ENCODE data around the gene CD200R1L.

The CD200R1L gene, protein sequence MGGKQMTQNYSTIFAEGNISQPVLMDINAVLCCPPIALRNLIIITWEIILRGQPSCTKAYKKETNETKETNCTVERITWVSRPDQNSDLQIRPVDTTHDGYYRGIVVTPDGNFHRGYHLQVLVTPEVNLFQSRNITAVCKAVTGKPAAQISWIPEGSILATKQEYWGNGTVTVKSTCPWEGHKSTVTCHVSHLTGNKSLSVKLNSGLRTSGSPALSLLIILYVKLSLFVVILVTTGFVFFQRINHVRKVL

DNA sequence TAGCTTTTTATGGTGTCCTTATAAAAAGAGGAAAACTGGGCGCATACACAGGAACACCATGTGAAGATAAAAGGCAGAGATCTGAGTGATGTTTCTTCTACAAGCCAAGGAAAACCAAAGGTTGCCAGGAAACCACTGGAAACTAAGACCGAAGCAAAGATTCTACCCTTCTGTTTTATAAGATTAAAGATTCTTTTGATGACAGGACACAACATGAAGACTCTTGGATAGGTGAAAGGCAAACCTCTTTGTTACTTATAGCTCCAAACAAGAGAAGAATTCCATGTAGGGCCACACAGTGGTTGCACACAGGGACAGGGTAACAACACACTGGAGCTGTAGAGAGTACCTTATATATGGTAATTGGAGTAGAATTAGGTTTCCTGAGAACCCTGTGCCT lies at the start of gene CD200R1L:
TSS of gene CD200R1L (minus strand) at position 101 of the 400 bp plus-strand sequence. CDS start 17,497 bp downstream, outside the sequence.
- Mint-ChIP-seq H3K27me3 (no peaks in the 10 kb centered on the region), H3K4me3 (no peak within 1 kb of the TSS), H3K9me3 (peaks cover 50% of the 10 kb centered on the region), H3K36me3 (ENCODE audit: low read depth) (peaks cover 5% of the 10 kb centered on the region), H3K4me1 (ENCODE audit: low read depth) (peaks cover 23% of the 10 kb centered on the region), H3K27ac (peak within 1 kb of the TSS; percentile 40)
- intact Hi-C loops (cut with micrococcal nuclease), result no loop called here

- Mint-ChIP-seq H3K27me3 (peaks cover 5% of the 10 kb centered on the region), H3K9me3 (no peaks in the 10 kb centered on the region), H3K27ac (no peak overlapping the region), H3K4me3 (no peak overlapping the region), H3K36me3 (ENCODE audit: low read depth) (no peaks in the 10 kb centered on the region), H3K4me1 (ENCODE audit: low read depth) (peaks cover 11% of the 10 kb centered on the region)
- intact Hi-C loops (cut with micrococcal nuclease), result no loop called here
These were observed 47.6 kb upstream of the CD200R1L start for GRCh38 chr3:112894258-112894657.

DNA sequence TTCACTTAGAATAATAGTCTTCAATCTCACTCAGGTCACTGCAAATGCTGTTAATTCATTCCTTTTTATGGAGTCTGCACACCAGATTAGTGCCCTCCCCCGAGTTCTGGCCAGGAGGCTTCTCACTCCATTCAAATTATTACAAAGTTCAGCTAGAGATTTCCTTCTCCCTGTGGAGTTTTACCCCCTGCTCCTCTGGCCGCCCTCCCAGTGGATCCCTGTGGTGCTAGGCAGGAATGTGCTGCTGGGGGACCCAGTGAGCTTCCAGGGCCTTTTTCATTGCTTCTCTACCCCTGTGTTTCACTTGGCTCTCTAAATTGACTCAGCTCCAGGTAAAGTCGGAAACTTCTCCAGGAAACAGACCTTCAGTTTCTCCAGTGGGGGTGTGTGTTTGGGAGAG lies 42.7 kb upstream of the CD200R1L start:
- intact Hi-C loops (cut with micrococcal nuclease), result no loop called here
- no peaks in the 10 kb centered on the region for H3K9me3 Mint-ChIP-seq
- no peak overlapping the region for H3K4me3 Mint-ChIP-seq
- no peaks in the 10 kb centered on the region for H3K36me3 Mint-ChIP-seq (ENCODE audit: low read depth)
- H3K4me1 Mint-ChIP-seq (ENCODE audit: low read depth), result no peaks in the 10 kb centered on the region
- no peak overlapping the region for H3K27ac Mint-ChIP-seq
- peaks cover 8% of the 10 kb centered on the region for H3K27me3 Mint-ChIP-seq

GRCh38 chr3:112888381-112889085 lies 41.9 kb upstream of the CD200R1L start:
- H3K27me3 Mint-ChIP-seq, result peaks cover 8% of the 10 kb centered on the region
- H3K27ac Mint-ChIP-seq, result no peak overlapping the region

DNA sequence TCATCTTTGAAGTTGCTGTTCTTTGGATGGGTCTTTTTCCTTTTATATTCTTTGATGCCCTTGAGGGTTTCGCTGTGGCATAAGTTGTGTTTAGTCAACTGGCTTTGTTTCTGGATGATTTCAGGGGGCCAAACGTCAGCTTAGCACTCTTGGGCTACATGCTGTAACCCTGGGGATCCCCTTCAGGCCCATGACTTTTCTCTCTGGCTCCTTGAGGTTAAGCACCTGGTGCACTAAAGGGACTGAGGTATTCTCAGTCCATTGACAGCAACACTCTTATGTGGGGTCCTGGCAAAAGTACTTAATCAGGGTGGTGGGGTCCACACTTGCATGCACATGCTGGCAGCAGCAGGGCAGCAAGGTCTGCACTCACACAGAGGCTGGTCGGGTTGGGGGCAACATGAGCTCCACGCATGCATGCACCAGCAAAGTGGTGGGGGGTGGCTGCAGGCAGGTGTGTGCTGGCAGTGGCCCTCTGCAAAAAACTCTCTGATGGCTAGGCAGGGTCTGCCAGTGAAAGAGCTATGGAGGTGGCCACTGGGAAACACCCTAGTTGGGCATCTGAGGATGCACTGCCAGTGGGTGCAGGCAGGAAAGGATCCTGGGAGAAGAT lies 38.1 kb upstream of the CD200R1L start:
- no peak overlapping the region for H3K27ac Mint-ChIP-seq
- no peaks in the 10 kb centered on the region for H3K4me1 Mint-ChIP-seq (ENCODE audit: low read depth)
- H3K27me3 Mint-ChIP-seq, result peaks cover 10% of the 10 kb centered on the region
- no peaks in the 10 kb centered on the region for H3K36me3 Mint-ChIP-seq (ENCODE audit: low read depth)
- H3K4me3 Mint-ChIP-seq, result no peak overlapping the region
- H3K9me3 Mint-ChIP-seq, result peaks cover 7% of the 10 kb centered on the region
- intact Hi-C loops (cut with micrococcal nuclease), result no loop called here

More at GRCh38 chr3:112888381-112889085, 41.9 kb upstream of the CD200R1L start:
- no peaks in the 10 kb centered on the region for H3K9me3 Mint-ChIP-seq
- H3K4me3 Mint-ChIP-seq, result no peak overlapping the region
- no peaks in the 10 kb centered on the region for H3K36me3 Mint-ChIP-seq (ENCODE audit: low read depth)
- no peaks in the 10 kb centered on the region for H3K4me1 Mint-ChIP-seq (ENCODE audit: low read depth)
- intact Hi-C loops (cut with micrococcal nuclease), result no loop called here

- intact Hi-C loops (cut with micrococcal nuclease), result no loop called here
- peaks cover 2% of the 10 kb centered on the region for H3K27me3 Mint-ChIP-seq
- H3K27ac Mint-ChIP-seq, result no peak overlapping the region
- no peaks in the 10 kb centered on the region for H3K4me1 Mint-ChIP-seq (ENCODE audit: low read depth)
- H3K36me3 Mint-ChIP-seq (ENCODE audit: low read depth), result no peaks in the 10 kb centered on the region
- H3K9me3 Mint-ChIP-seq, result peaks cover 10% of the 10 kb centered on the region
- H3K4me3 Mint-ChIP-seq, result no peak overlapping the region
These were observed 35.2 kb upstream of the CD200R1L start for GRCh38 chr3:112881891-112882290.

DNA sequence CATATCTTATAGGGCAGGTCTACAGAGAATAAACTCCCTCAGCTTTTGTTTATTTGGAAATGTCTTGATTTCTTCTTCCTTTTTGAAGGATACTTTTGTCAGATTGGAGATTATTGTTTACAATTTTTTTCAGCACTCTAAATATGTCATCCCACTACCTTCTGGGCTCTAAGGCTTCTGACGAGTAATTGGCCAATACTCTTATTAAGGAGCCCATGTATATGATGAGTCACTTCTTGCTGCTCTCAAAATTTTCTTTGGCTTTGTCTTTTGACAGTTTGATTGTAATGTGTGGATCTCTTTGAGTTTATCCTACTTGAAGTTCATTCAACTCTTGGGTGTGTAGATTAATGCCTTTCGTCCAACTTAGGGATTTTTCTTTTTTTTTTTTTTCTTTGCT lies 28.9 kb upstream of the CD200R1L start:
- Mint-ChIP-seq H3K9me3 (peaks cover 20% of the 10 kb centered on the region), H3K4me1 (ENCODE audit: low read depth) (peaks cover 41% of the 10 kb centered on the region), H3K36me3 (ENCODE audit: low read depth) (peaks cover 2% of the 10 kb centered on the region), H3K27ac (no peak overlapping the region), H3K4me3 (no peak overlapping the region), H3K27me3 (no peaks in the 10 kb centered on the region)
- intact Hi-C loops (cut with micrococcal nuclease), result no loop called here

- Mint-ChIP-seq H3K36me3 (ENCODE audit: low read depth) (peaks cover 10% of the 10 kb centered on the region), H3K4me1 (ENCODE audit: low read depth) (peaks cover 41% of the 10 kb centered on the region), H3K27ac (no peak overlapping the region), H3K27me3 (no peaks in the 10 kb centered on the region), H3K9me3 (peaks cover 21% of the 10 kb centered on the region), H3K4me3 (no peak overlapping the region)
- intact Hi-C loops (cut with micrococcal nuclease), result no loop called here
These were observed 28.1 kb upstream of the CD200R1L start for GRCh38 chr3:112874725-112875124.

- no peaks in the 10 kb centered on the region for H3K27me3 Mint-ChIP-seq
- intact Hi-C loops (cut with micrococcal nuclease), result no loop called here
- peaks cover 15% of the 10 kb centered on the region for H3K36me3 Mint-ChIP-seq (ENCODE audit: low read depth)
- peak overlapping the region; percentile 80 for H3K27ac Mint-ChIP-seq
- peaks cover 25% of the 10 kb centered on the region for H3K9me3 Mint-ChIP-seq
- peak overlapping the region; percentile 50 for H3K4me3 Mint-ChIP-seq
- peaks cover 41% of the 10 kb centered on the region for H3K4me1 Mint-ChIP-seq (ENCODE audit: low read depth)
These were observed 27.0 kb upstream of the CD200R1L start for GRCh38 chr3:112873632-112874031.

DNA sequence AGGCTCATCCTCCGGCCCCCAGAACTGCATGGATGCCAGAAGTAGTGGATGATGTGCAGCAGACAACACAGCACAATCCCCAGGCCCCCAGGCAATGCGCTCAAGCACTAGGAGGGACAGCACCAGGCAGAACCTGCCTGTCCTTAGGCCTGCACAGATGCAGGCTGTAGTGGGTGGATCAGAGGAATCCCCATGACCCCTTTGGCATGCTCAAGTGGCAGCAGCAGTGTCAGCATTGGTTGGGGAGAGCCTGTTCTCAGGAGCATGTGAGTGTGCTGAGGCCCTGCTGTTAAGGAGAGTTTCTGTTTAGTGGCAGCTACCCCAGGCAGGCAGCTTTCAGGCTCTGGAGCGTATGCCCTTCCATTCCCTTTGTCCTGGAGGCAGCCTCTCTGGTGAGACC lies 25.1 kb upstream of the CD200R1L start:
- peaks cover 15% of the 10 kb centered on the region for H3K36me3 Mint-ChIP-seq (ENCODE audit: low read depth)
- intact Hi-C loops (cut with micrococcal nuclease), result no loop called here
- peaks cover 41% of the 10 kb centered on the region for H3K4me1 Mint-ChIP-seq (ENCODE audit: low read depth)
- H3K9me3 Mint-ChIP-seq, result peaks cover 25% of the 10 kb centered on the region
- H3K4me3 Mint-ChIP-seq, result no peak overlapping the region
- H3K27me3 Mint-ChIP-seq, result no peaks in the 10 kb centered on the region
- H3K27ac Mint-ChIP-seq, result peak overlapping the region; percentile 50

DNA sequence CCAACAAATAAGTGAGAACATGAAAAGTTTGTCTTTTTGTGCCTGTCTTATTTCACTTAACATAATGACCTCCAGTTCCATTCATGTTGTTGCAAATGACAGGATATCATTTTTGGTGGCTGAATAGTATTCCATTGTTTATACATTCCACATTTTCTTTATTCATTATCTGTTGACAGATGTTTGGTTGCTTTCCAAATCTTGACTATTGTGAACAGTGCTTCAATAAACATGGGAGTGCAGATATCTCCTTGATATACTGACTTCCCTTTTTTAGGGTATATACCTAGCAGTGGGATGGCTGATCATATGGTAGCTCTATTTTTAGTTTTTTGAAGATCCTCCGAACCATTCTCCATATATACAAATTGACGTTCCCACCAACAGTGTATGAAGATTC lies 19.1 kb upstream of the CD200R1L start:
- no peaks in the 10 kb centered on the region for H3K27me3 Mint-ChIP-seq
- peaks cover 15% of the 10 kb centered on the region for H3K36me3 Mint-ChIP-seq (ENCODE audit: low read depth)
- intact Hi-C loops (cut with micrococcal nuclease), result no loop called here
- H3K9me3 Mint-ChIP-seq, result peaks cover 17% of the 10 kb centered on the region
- H3K4me3 Mint-ChIP-seq, result no peak overlapping the region
- peaks cover 10% of the 10 kb centered on the region for H3K4me1 Mint-ChIP-seq (ENCODE audit: low read depth)
- no peak overlapping the region for H3K27ac Mint-ChIP-seq

GRCh38 chr3:112860898-112861297 lies 14.2 kb upstream of the CD200R1L start:
- no peaks in the 10 kb centered on the region for H3K36me3 Mint-ChIP-seq (ENCODE audit: low read depth)
- H3K27ac Mint-ChIP-seq, result peak overlapping the region; percentile 26
- H3K4me1 Mint-ChIP-seq (ENCODE audit: low read depth), result peaks cover 42% of the 10 kb centered on the region
- intact Hi-C loops (cut with micrococcal nuclease), result no loop called here
- H3K27me3 Mint-ChIP-seq, result no peaks in the 10 kb centered on the region
- H3K4me3 Mint-ChIP-seq, result no peak overlapping the region
- no peaks in the 10 kb centered on the region for H3K9me3 Mint-ChIP-seq

DNA sequence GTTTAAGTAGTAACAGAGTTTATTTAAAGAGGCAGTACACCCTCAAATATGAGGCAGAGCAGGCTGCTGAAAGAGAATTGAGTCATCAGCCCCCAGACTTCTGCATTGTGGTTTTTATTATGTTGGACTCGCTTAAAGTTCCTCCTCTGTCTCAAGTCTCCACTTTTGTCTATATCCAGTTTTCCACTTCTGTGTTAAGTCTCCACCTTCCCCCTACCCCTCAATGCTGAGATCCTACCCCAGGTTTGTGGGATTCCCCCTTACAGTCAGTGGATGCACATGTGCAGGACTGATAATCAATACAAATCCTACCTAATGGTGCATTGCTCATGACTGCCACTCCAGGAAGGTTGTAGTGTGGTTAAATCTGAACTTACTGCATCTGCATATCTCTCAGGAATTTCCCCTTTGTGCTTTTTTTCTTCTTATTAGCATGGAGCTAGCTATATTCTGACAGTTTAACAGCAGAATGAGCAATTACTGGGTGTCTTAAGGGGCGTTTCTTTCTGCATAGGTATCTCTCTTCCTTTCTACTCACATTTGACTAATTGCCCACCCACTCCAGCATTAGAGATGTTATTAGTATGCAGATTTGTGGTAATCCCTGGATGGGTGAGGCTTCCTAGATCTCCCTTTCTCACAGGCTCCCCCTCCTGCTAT lies 11.9 kb upstream of the CD200R1L start:
- peak overlapping the region; percentile 54 for H3K4me3 Mint-ChIP-seq
- peaks cover 8% of the 10 kb centered on the region for H3K9me3 Mint-ChIP-seq
- peak overlapping the region; percentile 92 for H3K27ac Mint-ChIP-seq
- no peaks in the 10 kb centered on the region for H3K36me3 Mint-ChIP-seq (ENCODE audit: low read depth)
- H3K27me3 Mint-ChIP-seq, result no peaks in the 10 kb centered on the region
- intact Hi-C loops (cut with micrococcal nuclease), result loop anchor here (2.0 to 5.0 kb wide), 2 partner anchors 40 to 91 kb away; no protein-coding TSS in a partner anchor
- H3K4me1 Mint-ChIP-seq (ENCODE audit: low read depth), result peaks cover 42% of the 10 kb centered on the region

DNA sequence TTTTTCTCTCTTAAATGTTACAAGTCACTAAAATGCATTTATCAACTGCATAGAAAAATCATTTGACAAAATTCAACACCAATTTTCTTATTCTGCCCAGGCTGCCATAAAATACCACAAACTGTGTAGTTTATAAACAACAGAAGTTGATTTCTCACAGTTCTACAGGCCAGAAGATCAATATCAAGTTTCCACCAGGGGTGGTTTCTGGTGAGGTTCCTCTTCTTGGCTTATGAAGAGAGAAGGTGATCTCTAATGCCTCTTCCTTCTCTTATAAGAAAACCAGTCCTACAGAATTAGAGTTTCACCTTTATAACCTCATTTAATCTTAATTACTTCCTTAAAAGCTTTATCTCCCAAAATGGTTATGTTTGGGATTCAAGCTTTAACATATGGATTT lies 10.9 kb upstream of the CD200R1L start:
- H3K36me3 Mint-ChIP-seq (ENCODE audit: low read depth), result no peaks in the 10 kb centered on the region
- no peaks in the 10 kb centered on the region for H3K27me3 Mint-ChIP-seq
- H3K9me3 Mint-ChIP-seq, result peaks cover 9% of the 10 kb centered on the region
- H3K4me3 Mint-ChIP-seq, result peak overlapping the region; percentile 44
- intact Hi-C loops (cut with micrococcal nuclease), result loop anchor here (5.0 kb wide), 1 partner anchor 90 kb away; no protein-coding TSS in a partner anchor
- peaks cover 42% of the 10 kb centered on the region for H3K4me1 Mint-ChIP-seq (ENCODE audit: low read depth)
- peak overlapping the region; percentile 92 for H3K27ac Mint-ChIP-seq

Measured in dendritic cell treated with granulocyte-macrophage colony-stimulating factor and Interleukin-4, amounts not matched to agents 40 ng/mL and 50 ng/mL, for 4 days (primary cell).